HL-60 (cell line): ENCODE data around the gene RAB12.
A peak's percentile ranks its signal among the peaks of the same experiment; 100 is the strongest.
"Not testable (repeated sequence)": the region's sequence is repeated elsewhere in the genome, so short reads cannot be mapped to it uniquely, and the experiment has no call there.

ENCODE experiments used
- DNase-seq, 2 experiments: peaks; one replicate each; pipeline ENCODE4 v3.0.0-alpha.2; 2010 to 2020; ENCODE audit warnings: low read depth in 1 of 2, low spot score in 1 of 2
- H3K27ac ChIP-seq: fragments of 250-450 bp; sonication (Bioruptor Pico); replicated peaks from 2 replicates; pipeline ENCODE4 v1.5.1; 2020; ENCODE audit warnings: mild to moderate bottlenecking, moderate library complexity
- H3K27me3 ChIP-seq: fragments of 250-450 bp; sonication (Bioruptor Pico); 2 replicates; pipeline ENCODE4 v1.5.1; 2021; ENCODE audit warnings: mild to moderate bottlenecking, moderate library complexity; ENCODE audit not compliant: insufficient read depth, poor library complexity, severe bottlenecking
- H3K4me3 ChIP-seq: replicated peaks from 2 replicates; pipeline ENCODE4 v1.5.1; 2011; ENCODE audit warnings: mild to moderate bottlenecking, control low read depth, low read length; ENCODE audit not compliant: insufficient read depth
- GABPA ChIP-seq: IDR thresholded peaks from 2 replicates; pipeline ENCODE4 v1.6.1; 2012; ENCODE audit warnings: low read depth
- POLR2AphosphoS5 ChIP-seq: IDR thresholded peaks from 2 replicates; pipeline ENCODE4 v1.6.1; 2012; ENCODE audit warnings: low read depth
- REST ChIP-seq: IDR thresholded peaks from 2 replicates; pipeline ENCODE4 v1.6.1; 2012; ENCODE audit warnings: low read depth; ENCODE audit not compliant: insufficient replicate concordance
- SPI1 ChIP-seq: IDR thresholded peaks from 2 replicates; pipeline ENCODE4 v1.6.1; 2012; ENCODE audit warnings: low read depth, mild to moderate bottlenecking, borderline replicate concordance
- TF ChIP-seq, protein P1 (sequence below): IDR thresholded peaks from one replicate; pipeline ENCODE4 v1.5.1; 2011; ENCODE audit warnings: low read length, control low read depth, inconsistent platforms; ENCODE audit not compliant: insufficient read depth

The RAB12 gene

GRCh38 chr18:8639762-8640161 lies 30.5 kb downstream of the RAB12 start:
- DNase-seq: no peak
- TF ChIP-seq POLR2AphosphoS5: 0 out of 2 replicates have a peak, but pooled peaks have one; percentile 26
- TF ChIP-seq REST: no peak
- no peaks in the 10 kb centered on the region for H3K27me3 ChIP-seq
- H3K4me3 ChIP-seq: no peak overlapping the region
- H3K27ac ChIP-seq: no peak overlapping the region

GRCh38 chr18:8643326-8643878 lies 34.2 kb downstream of the RAB12 start:
- H3K4me3 ChIP-seq: no peak overlapping the region
- no peak for DNase-seq
- TF ChIP-seq, protein P1, sequence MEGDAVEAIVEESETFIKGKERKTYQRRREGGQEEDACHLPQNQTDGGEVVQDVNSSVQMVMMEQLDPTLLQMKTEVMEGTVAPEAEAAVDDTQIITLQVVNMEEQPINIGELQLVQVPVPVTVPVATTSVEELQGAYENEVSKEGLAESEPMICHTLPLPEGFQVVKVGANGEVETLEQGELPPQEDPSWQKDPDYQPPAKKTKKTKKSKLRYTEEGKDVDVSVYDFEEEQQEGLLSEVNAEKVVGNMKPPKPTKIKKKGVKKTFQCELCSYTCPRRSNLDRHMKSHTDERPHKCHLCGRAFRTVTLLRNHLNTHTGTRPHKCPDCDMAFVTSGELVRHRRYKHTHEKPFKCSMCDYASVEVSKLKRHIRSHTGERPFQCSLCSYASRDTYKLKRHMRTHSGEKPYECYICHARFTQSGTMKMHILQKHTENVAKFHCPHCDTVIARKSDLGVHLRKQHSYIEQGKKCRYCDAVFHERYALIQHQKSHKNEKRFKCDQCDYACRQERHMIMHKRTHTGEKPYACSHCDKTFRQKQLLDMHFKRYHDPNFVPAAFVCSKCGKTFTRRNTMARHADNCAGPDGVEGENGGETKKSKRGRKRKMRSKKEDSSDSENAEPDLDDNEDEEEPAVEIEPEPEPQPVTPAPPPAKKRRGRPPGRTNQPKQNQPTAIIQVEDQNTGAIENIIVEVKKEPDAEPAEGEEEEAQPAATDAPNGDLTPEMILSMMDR: no peak
- TF ChIP-seq POLR2AphosphoS5: no peak
- no peak for TF ChIP-seq GABPA
- TF ChIP-seq REST: no peak
- no peak for TF ChIP-seq SPI1
- H3K27ac ChIP-seq: no peak overlapping the region
- H3K27me3 ChIP-seq: no peaks in the 10 kb centered on the region

GRCh38 chr18:8647359-8647758 lies 38.1 kb downstream of the RAB12 start:
- not testable (repeated sequence) for H3K27me3 ChIP-seq, DNase-seq, H3K4me3 ChIP-seq, H3K27ac ChIP-seq

DNA sequence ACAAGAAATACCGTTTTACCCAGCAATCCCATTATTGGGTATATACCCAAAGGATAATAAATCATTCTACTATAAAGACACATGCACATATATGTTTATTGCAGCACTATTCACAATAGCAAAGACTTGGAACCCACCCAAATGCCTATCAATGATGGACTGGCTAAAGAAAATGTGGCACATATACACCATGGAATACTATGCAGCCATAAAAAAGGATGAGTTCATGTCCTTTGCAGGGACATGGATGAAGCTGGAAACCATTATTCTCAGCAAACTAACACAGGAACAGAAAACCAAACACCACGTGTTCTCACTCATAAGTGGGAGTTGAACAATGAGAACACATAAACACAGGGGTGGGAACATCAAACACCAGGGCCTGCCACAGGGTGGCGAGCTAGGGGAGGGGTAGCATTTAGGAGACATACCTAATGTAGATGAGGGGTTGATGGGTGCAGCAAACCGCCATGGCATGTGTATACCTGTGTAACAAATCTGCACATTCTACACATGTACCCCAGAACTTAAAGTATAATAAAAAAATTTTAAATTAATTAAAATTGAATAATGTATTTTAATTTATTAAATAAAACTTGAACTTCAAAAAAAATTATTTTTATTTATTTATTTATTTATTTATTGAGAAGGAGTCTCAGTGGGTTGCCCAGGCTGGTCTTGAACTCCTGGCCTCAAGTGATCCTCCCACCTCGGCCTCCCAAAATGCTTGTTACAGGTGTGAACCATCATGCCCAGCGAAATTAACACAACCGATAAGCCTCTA lies 42.4 kb downstream of the RAB12 start:
- DNase-seq, H3K27me3 ChIP-seq, H3K4me3 ChIP-seq, H3K27ac ChIP-seq: not testable (repeated sequence)

DNA sequence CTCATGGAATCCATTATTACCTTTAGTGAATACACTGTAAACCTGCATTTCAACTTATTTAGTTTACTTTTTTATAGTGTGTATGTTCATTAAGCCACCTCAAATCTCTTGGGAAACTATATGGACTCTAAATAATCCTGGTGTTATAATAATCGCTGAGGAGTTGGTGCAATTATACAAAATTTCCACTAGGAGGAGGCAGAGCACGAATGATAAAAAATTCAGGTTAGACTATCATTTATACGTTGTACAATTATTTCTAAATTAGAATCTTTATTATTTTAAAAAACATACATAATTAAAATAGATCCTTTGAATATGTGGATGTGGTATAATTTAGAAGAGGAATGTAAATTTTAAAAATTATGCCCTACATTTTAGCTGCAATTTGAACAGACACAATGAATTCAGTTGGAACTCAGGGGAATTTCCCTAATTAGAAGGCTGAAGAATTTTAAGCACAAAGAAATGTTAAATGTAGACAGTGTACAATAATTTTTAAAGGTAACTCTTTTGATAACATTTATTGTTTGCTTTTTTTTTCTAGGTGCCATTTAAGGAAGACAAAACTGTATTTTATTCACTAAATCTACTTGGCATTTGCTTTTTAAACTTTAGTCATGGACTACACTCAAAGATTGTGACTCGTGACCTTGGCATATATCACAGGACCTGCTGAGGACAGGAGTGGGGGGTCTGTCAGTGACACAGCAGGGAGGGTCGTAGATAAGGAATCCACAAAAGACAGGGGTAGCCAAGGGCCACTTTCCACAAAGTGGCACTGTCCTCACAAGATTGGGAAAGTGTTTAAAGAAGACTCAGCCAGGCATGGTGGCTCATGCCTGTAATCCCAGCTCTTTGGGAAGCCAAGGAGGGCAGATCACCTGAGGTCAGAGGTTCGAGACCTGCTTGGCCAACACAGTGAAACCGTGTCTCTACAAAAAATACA lies 45.5 kb downstream of the RAB12 start:
- no peak overlapping the region for H3K27ac ChIP-seq
- DNase-seq: no peak
- no peak overlapping the region for H3K4me3 ChIP-seq
- TF ChIP-seq GABPA: no peak
- TF ChIP-seq, protein P1: peak; percentile 68
- H3K27me3 ChIP-seq: peaks cover 2% of the 10 kb centered on the region
